Epithelial cell of esophagus (primary cell): Measurements from ENCODE around the gene PANX2.
"Not testable (repeated sequence)": the region's sequence is repeated elsewhere in the genome, so short reads cannot be mapped to it uniquely, and the experiment has no call there.

Experiments used
- DNase-seq: peaks from one replicate; pipeline ENCODE4 v3.0.0; 2010; ENCODE audit warnings: low read depth
- H3K4me3 ChIP-seq: 2 replicates; pipeline ENCODE4 v1.5.1; 2011; ENCODE audit warnings: mild to moderate bottlenecking, low read length, control low read depth
- TF ChIP-seq, protein P1 (sequence below): IDR thresholded peaks from 2 replicates; pipeline ENCODE4 v1.5.1; 2011; ENCODE audit warnings: low read depth, mild to moderate bottlenecking, low read length, control low read depth, inconsistent platforms; ENCODE audit not compliant: insufficient read depth; ENCODE audit errors: missing control alignments

PANX2 gene

GRCh38 chr22:50157709-50158375, 12.7 kb upstream of the PANX2 start:
- no peak overlapping the region for H3K4me3 ChIP-seq
- TF ChIP-seq, protein P1, sequence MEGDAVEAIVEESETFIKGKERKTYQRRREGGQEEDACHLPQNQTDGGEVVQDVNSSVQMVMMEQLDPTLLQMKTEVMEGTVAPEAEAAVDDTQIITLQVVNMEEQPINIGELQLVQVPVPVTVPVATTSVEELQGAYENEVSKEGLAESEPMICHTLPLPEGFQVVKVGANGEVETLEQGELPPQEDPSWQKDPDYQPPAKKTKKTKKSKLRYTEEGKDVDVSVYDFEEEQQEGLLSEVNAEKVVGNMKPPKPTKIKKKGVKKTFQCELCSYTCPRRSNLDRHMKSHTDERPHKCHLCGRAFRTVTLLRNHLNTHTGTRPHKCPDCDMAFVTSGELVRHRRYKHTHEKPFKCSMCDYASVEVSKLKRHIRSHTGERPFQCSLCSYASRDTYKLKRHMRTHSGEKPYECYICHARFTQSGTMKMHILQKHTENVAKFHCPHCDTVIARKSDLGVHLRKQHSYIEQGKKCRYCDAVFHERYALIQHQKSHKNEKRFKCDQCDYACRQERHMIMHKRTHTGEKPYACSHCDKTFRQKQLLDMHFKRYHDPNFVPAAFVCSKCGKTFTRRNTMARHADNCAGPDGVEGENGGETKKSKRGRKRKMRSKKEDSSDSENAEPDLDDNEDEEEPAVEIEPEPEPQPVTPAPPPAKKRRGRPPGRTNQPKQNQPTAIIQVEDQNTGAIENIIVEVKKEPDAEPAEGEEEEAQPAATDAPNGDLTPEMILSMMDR: no peak
- DNase-seq: peak; percentile 79

DNA sequence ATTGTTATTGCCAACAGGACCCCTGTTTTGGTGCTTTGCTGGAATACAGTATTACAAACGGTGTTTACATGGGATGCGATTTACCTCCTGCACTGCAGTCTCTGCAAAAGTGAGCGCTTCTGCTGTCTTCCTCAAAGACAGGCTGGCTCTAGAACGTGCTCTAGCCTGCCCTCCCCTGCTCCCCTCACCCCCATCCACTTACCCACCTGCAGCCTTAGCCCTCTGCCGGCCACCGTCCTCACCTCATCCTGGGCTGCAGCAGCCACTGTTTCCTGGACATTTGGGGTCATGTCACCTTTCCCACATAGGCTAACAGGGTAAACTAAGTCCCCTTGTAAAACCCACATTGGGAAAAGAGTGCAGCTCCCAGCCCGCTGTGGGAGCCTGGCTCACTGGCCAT, 9.6 kb upstream of the PANX2 start:
- TF ChIP-seq, protein P1: no peak
- DNase-seq: no peak
- no peak overlapping the region for H3K4me3 ChIP-seq

DNA sequence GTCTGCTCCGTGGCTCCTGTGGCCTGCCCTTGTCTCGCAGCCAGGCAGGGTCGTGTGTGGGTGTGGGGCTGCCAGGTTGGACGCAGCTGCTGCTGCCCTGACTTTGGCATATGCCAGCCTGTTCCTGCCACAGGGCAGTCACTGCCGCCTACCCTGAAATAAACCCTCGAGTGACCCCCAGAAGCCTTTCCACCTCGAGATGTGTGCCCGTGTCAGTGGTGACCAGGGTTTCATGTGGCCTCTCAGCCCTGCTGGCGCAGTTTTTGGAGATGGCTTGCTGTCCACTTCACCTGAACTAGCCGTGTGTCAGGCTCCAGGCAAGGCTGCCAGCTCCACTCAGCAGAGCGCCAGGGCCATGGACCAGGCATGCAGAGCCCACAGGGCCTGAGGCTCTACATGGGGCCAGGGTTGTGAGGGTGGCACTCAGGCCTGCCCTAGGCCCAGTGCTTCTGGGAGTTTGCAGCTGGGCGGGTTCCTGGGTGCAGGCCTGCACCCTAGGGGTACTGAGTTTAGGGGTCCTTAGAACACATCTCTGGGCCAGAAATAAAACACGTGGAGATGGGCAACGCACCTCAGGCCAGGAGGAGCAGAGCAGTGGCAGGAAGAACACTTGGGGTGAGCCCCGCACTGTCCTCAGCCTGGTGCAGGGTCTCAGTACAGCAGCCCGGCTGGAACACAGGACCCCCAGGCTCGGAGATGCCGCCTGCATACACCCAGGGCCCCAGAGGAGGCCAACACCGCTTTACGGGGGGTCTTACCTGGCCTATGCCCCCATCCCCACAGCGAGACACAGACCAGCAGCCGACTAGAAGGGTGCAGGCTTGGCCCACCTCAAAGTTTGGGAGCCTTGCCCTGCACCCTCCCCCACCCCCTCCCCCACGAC, 8.8 kb upstream of the PANX2 start:
- no peak overlapping the region for H3K4me3 ChIP-seq
- TF ChIP-seq, protein P1: no peak
- no peak for DNase-seq

DNA sequence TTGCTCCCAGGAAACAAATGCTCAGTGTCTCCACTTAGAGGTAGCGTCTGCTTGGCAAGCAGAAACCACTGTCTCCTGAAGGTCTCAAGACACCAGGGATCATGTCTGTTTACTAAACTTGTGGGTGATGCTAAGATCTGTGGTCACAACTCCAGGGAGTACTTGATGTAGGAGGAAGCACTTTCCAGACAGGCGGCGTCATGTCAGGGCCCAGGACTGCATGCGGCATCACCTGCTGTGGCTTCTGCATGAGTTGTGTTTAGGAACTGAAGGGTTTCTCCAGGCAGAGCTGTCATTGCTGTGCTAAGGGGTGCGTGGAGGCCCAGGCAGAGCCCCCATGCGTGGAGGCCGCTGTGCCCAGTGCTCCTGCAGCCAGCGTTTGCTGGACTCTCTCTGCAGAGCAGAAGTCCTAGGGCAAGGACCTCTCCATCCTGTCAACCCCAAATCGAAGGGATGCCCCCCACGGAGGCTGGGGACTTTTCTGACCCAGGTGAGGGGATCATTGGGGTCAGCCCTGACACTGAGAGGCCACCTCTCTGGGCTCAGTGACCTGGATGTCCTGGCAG, 8.1 kb upstream of the PANX2 start:
- no peak for DNase-seq
- no peak overlapping the region for H3K4me3 ChIP-seq
- TF ChIP-seq, protein P1: no peak

DNA sequence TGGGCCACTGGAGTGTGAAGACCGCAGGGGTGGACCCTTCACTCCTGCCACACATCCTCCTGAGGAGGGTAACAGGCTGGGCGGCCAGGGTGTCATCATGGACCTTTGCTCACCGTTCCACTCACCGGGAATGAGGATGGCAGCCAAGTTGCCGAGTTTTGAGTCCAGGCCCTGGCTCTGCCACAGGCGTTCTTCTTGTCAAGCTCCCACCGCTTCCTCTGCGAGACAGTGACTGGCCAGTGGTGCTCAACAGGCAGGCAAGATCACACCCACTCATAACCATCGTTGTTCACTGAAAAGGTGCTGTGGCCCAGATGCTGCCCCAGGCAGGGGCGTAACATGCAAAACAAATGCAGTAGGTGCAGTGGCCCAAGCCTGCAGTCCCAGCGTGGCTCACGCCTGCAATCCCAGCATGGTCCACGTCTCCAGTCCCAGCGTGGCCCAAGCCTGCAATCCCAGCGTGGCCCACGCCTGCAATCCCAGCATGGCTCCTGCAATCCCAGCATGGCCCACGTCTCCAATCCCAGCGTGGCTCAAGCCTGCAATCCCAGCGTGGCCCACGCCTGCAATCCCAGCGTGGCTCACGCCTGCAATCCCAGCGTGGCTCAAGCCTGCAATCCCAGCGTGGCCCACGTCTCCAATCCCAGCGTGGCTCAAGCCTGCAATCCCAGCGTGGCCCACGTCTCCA, 5.0 kb upstream of the PANX2 start:
- TF ChIP-seq, protein P1: no peak
- no peak overlapping the region for H3K4me3 ChIP-seq
- DNase-seq: no peak

- no peak overlapping the region for H3K4me3 ChIP-seq
- DNase-seq: no peak
- TF ChIP-seq, protein P1: no peak
Observed at GRCh38 chr22:50167689-50168489, 2.6 kb upstream of the PANX2 start.

DNA sequence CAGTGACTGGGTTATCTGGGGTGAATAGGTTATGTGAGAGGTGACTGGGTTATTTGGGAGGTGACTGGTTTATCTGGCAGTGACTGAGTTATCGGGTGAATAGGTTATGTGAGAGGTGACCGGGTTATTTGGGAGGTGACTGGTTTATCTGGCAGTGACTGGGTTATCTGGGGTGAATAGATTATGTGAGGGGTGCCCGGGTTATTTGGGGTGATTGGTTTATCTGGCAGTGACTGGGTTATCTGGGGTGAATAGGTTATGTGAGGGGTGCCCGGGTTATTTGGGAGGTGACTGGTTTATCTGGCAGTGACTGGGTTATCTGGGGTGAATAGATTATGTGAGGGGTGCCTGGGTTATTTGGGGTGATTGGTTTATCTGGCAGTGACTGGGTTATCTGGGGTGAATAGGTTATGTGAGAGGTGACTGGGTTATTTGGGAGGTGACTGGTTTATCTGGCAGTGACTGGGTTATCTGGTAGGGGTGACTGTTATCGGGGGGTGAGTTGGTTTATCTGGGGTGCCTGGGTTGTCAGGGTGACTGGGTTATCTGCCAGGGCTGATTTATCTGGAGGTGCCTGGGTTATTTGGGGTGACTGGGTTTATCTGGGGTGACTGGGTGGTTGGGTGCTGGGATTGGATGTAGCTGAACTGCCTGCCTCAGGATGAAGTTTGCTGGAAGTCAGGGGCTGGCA, 1.9 kb upstream of the PANX2 start:
- not testable (repeated sequence) for DNase-seq, H3K4me3 ChIP-seq
